Subcutaneous adipose tissue (tissue), 4 donors: ENCODE data around the gene RGL4. TPM values are rescaled to one million over a fixed set of nuclear protein-coding genes. Genes with fewer than 3 reads are reported as not detected.

Experiments
- CTCF ChIP-seq: fragments of 450-650 bp; IDR thresholded peaks from one replicate; pipeline ENCODE4 v1.5.1; 2016; ENCODE audit warnings: low read depth, mild to moderate bottlenecking, control low read depth, antibody characterized with exemption, moderate library complexity
- total RNA-seq, 4 donors: library from RNA; depleted of rRNA; stranded (reverse); fragments of >200 nt; gene quantifications; one replicate each; pipeline ENCODE4 v1.1.0, GENCODE V29; 2016

Gene RGL4
- total RNA-seq, 4 donors from 2014 or later, result not detected

DNA sequence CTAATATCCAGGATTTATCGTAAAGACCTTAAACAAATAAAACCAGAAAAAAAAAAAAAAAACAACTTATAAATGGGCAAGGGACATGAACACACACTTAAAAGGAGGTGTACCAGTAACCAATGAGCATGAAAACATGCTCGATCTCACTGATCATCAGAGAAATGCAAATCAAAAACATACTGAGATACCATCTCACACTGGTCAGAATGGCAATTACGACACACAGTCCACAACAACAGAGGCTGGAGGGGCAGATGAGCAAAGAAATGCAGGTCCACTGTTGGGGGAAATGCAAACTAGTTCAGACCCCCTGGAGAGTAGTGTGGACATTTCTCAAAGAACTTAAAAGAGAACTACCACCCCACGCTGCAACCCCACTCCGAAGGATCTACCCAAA lies 13.2 kb downstream of the RGL4 start:
- no peak for TF ChIP-seq CTCF

GRCh38 chr22:23704829-23705228 lies 14.0 kb downstream of the RGL4 start:
- no peak for TF ChIP-seq CTCF

DNA sequence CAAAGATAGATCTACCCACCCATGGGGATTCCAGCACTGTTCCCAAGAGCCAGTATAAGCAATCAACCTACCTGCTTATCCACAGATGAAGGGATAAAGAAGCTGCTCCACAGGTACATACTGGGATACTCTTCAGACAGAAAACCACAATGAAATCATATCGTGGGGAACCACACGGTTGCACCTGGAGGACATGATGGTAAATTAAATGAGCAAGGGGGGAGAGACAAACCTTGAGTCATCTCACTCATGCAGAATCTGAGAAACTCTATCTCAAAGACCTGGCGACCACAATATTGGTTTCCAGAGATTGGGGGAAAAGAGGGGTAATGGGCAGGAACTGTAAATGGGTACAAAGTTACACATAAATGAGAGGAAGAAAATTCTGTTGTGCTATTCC lies 14.5 kb downstream of the RGL4 start:
- no peak for TF ChIP-seq CTCF

DNA sequence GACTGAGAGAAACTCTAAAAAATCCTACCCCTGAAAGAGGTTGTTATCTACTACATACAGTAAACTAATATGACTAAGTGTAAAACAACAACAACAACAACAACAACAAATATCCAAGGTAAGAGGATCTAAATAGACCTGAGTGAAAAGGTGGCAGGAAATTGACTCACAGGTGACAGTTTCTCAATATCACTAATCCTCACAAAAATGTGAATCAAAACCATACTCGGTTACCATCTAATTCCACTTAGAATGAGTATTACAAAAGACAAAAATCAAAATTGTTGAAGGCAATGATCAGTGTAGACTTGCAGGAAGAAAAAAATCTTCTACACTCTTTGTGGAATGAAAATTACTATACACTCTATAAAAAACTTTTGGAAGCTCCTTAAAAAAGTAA lies 17.5 kb downstream of the RGL4 start:
- TF ChIP-seq CTCF, result no peak

DNA sequence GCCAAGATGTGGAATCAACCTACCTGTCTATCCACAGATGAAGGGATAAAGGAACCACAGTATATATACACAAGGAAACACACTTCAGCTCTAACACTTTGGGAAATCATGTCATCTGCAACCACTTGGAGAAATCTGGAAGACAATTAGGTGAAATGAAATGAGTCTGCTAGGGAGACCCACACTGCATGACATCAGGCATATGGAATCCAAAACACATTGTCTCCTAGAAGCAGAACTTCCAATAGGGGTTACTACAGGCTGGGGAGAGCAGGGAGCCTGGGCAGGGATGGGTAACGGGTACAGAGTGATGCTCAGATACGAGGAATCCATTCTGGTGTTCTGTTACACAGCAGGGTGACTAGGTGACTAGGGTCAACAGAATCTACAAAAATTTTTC lies 18.3 kb downstream of the RGL4 start:
- no peak for TF ChIP-seq CTCF

- no peak for TF ChIP-seq CTCF
Measured at GRCh38 chr22:23712256-23712655, 21.4 kb downstream of the RGL4 start.

DNA sequence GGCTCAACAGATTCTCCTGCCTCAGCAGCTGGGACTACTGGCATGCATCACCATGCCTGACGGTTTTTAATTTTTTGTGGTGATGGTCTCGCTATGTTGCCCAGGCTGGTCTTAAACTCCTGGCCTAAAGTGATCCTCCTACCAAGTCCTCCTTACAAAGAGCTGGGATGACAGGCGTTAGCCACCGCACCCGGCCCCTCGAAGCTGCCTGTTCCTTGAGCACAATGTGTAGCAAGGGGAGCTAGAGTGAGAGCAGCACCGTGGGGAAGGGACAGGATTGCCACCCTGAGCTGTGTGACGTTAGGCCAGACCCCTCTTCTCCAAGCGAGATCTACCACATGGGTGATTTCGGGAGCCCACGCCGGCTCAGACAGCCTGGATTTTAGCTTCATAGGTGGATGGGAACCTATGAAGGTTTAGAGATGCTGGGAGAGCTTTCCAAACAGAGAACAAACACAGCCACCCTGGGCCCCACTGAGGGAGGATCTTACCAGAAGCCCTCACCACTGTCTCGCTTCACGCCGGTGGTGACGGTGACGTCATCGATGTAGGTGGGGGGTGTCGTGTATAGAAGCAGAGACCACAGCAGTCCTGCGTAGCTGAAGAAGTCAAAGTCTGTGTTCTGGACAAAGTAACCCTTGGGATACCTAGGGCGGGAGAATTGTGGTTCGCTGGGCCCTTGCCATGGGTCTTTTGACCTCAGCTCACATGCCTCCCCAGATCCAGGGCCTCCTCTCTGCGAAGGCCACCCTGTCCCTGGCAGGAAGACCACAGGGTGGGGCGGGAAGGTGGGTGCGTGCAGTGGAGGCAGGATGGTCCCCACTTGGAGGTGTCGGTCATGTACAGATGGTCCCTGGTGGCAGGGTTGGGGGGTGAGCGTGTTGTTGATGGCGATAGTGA lies 23.1 kb downstream of the RGL4 start:
- TF ChIP-seq CTCF, result no peak
